Stimulated activated naive CD8-positive, alpha-beta T cell treated with anti-CD3 and anti-CD28 coated beads, Interleukin-15, Interleukin-2, amounts not matched to agents 100 U/mL and 50 U/mL, for 24 hours (primary cell): ENCODE measurements around the gene GRM4.
"Not testable (repeated sequence)": the region's sequence is repeated elsewhere in the genome, so short reads cannot be mapped to it uniquely, and the experiment has no call there.

ENCODE experiments used
- ATAC-seq: fragments of 150-1000 bp; cut with Tn5 transposase; one replicate; pipeline ENCODE4 v1.10.0; 2021
- DNase-seq: peaks from one replicate; pipeline ENCODE4 v3.0.0; 2021

GRM4 gene

GRCh38 chr6:34041998-34042397 is 103.9 kb downstream of the GRM4 start:
- DNase-seq, ATAC-seq: not testable (repeated sequence)

- no peak for ATAC-seq
- DNase-seq, result no peak
Measured at GRCh38 chr6:34041385-34041784, 104.5 kb downstream of the GRM4 start.

GRCh38 chr6:34039943-34040342 is 105.9 kb downstream of the GRM4 start:
- DNase-seq, result no peak
- no peak for ATAC-seq

GRCh38 chr6:34037151-34037550 is 108.7 kb downstream of the GRM4 start:
- ATAC-seq (no peak), DNase-seq (no peak)

- ATAC-seq, result no peak
- no peak for DNase-seq
Measured at GRCh38 chr6:34036357-34037069, 109.4 kb downstream of the GRM4 start.

- ATAC-seq, result no peak
Measured at GRCh38 chr6:34035704-34036356, 110.1 kb downstream of the GRM4 start.

GRCh38 chr6:34035161-34035560 is 110.7 kb downstream of the GRM4 start:
- ATAC-seq, result no peak
- no peak for DNase-seq

More at GRCh38 chr6:34035704-34036356, 110.1 kb downstream of the GRM4 start:
- no peak for DNase-seq

GRCh38 chr6:34032856-34033255 is 113.0 kb downstream of the GRM4 start:
- DNase-seq (no peak), ATAC-seq (no peak)

- ATAC-seq (no peak), DNase-seq (no peak)
Measured at GRCh38 chr6:34031625-34032383, 114.1 kb downstream of the GRM4 start.

- no peak for DNase-seq
- no peak for ATAC-seq
Measured at GRCh38 chr6:34030831-34031624, 114.9 kb downstream of the GRM4 start.

- no peak for DNase-seq
- no peak for ATAC-seq
Measured at GRCh38 chr6:34029489-34030280, 116.2 kb downstream of the GRM4 start.

GRCh38 chr6:34028691-34029360 is 117.1 kb downstream of the GRM4 start:
- ATAC-seq (no peak), DNase-seq (no peak)

- no peak for DNase-seq
- no peak for ATAC-seq
Measured at GRCh38 chr6:34027939-34028441, 117.9 kb downstream of the GRM4 start.

- ATAC-seq, result peak; percentile 42
Measured at GRCh38 chr6:34027445-34027936, 118.4 kb downstream of the GRM4 start.

GRCh38 chr6:34025861-34026260 is 120.0 kb downstream of the GRM4 start:
- ATAC-seq (no peak), DNase-seq (no peak)

More at GRCh38 chr6:34027445-34027936, 118.4 kb downstream of the GRM4 start:
- DNase-seq, result peak; percentile 80

GRCh38 chr6:34025112-34025807 is 120.6 kb downstream of the GRM4 start:
- no peak for ATAC-seq
- DNase-seq, result no peak

- no peak for ATAC-seq
- no peak for DNase-seq
Measured at GRCh38 chr6:34022873-34023255, 123.0 kb downstream of the GRM4 start.

GRCh38 chr6:34022250-34022872 is 123.5 kb downstream of the GRM4 start:
- DNase-seq (no peak), ATAC-seq (no peak)

GRCh38 chr6:34021554-34022190 is 124.2 kb downstream of the GRM4 start:
- no peak for ATAC-seq

More at GRCh38 chr6:34021554-34022190, 124.2 kb downstream of the GRM4 start:
- no peak for DNase-seq
